Epithelial cell of proximal tubule (primary cell): ENCODE data around the gene GNAI1. TPM values are rescaled to one million over a fixed set of nuclear protein-coding genes. Genes with fewer than 3 reads are reported as not detected.

Experiments
- DNase-seq: peaks from one replicate; pipeline ENCODE4 v3.0.0-alpha.2; 2011; ENCODE audit warnings: low read depth
- H3K4me3 ChIP-seq: 2 replicates; pipeline ENCODE4 v1.5.1; 2011; ENCODE audit warnings: low read depth, mild to moderate bottlenecking, low read length
- CTCF ChIP-seq: conservative IDR thresholded peaks from 2 replicates; pipeline ENCODE4 v1.5.1; 2012; ENCODE audit warnings: low read depth, mild to moderate bottlenecking, low read length
- total RNA-seq: library from RNA; depleted of rRNA; stranded (reverse); fragments of >200 nt; gene quantifications from 2 replicates; pipeline ENCODE4 v1.2.3, GENCODE V29; 2015

The GNAI1 gene
- total RNA-seq, 1 donor from 2014 or later = 30.0 TPM

- no peak overlapping the region for H3K4me3 ChIP-seq
- no peak for TF ChIP-seq CTCF
- DNase-seq = no peak
These were observed 119.0 kb downstream of the GNAI1 start for GRCh38 chr7:80253653-80254052.

- no peak overlapping the region for H3K4me3 ChIP-seq
- no peak for DNase-seq
- TF ChIP-seq CTCF = no peak
These were observed 121.0 kb downstream of the GNAI1 start for GRCh38 chr7:80255656-80256055.

GRCh38 chr7:80257756-80258155, 123.1 kb downstream of the GNAI1 start:
- no peak for DNase-seq
- no peak overlapping the region for H3K4me3 ChIP-seq
- TF ChIP-seq CTCF = no peak

DNA sequence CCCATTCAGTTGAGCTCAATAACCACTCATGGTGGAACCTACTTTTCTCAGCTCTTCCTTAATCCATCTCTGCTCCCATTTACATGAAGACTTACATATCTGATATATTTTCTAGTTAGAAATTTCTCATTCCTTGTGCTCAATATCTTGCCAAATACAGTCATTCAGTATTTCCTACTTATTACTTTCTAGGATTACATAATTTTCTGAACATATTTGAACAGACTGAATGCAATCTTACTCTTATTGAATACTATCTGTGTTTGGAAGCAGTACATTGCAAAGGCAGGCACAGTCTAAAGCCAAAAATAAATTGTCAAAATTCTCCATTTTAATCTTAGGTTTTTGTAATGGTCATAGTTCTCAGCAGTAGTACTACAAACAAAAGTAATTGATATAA, 126.0 kb downstream of the GNAI1 start:
- no peak for TF ChIP-seq CTCF
- H3K4me3 ChIP-seq = no peak overlapping the region
- DNase-seq = no peak

DNA sequence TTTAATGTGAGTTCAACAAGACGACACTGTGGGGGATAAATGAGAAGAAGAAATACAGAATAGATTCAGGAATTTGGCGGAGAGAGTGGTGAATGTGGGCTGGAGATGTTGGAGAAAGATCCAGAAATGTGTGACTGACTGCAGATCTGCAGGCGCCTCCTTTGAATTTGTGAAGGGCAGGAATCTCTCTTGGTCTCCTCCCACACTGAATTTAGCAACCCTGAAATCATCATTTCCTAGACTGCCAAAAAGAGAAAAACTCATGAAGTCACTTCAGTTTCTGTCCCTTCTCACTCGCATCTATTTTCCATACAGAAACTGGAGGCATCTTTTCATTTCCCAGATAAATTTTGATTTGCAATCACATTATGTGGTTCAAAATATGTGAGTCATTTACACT, 128.7 kb downstream of the GNAI1 start:
- no peak for TF ChIP-seq CTCF
- H3K4me3 ChIP-seq = no peak overlapping the region
- no peak for DNase-seq

GRCh38 chr7:80263821-80264220, 129.2 kb downstream of the GNAI1 start:
- TF ChIP-seq CTCF = no peak
- no peak overlapping the region for H3K4me3 ChIP-seq
- no peak for DNase-seq

GRCh38 chr7:80264769-80265495, 130.3 kb downstream of the GNAI1 start:
- no peak overlapping the region for H3K4me3 ChIP-seq
- no peak for TF ChIP-seq CTCF
- no peak for DNase-seq
